GM19023 (cell line): Measurements from ENCODE around the gene WDR5.

Experiments
- ATAC-seq: cut with Tn5 transposase; IDR thresholded peaks from one replicate; pipeline ENCODE4 v1.9.1; 2021; ENCODE audit warnings: mild to moderate bottlenecking, moderate library complexity; ENCODE audit not compliant: unreplicated experiment

The WDR5 gene

DNA sequence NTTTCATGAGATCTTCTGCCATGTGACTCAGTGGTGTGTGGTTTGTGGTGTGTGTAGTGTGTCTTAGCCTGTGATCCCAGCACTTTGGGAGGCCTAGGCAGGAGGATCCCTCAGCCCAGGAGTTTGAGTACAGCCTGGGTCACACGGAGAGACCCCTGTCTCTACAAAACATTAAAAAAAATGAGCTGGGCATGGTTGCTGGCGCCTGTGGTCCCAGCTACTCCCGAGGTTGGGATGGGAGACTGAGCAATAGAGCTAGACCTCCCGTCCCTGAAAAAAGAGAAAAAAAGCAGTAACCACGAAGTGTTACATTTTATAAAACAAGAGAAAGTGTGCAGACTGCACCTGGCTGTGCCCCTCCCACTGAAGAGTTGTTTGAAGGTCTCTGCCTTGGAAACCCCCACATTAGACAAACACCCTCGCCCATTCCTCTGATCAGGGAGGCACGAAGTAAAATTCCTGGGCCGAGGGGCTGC, 49.7 kb downstream of the WDR5 start:
- ATAC-seq, result no peak

DNA sequence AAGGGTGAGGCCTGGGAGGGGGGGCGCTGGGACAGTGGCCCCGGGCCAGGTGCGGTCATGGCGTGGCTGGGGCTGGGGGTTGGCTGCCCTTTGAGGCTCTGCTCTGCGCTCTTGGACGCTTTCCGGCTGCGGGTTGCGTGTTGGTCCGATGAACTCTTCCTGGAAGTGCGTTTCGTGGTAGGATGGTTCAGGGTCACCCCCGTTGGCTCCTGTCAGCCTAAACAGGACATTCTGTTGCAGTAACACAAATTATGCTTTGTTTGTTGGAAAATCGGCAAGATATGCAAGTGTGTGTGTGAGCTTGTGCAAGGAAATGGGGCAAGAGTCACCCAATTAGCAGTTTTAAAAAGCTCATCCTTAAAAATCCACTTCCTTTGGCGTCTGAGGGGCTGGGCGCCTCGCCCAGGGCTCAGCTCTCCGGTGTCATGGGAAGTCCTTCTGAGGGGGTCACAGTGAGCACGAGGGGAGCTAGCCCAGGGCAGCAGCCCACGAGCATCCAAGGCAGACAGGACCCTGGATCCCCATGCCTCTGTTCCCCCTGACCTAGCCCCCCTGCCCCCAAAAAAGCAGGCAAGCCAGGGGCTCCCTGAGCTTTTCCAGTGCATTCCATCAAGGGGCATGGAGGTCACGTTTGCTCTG, 50.7 kb downstream of the WDR5 start:
- no peak for ATAC-seq

DNA sequence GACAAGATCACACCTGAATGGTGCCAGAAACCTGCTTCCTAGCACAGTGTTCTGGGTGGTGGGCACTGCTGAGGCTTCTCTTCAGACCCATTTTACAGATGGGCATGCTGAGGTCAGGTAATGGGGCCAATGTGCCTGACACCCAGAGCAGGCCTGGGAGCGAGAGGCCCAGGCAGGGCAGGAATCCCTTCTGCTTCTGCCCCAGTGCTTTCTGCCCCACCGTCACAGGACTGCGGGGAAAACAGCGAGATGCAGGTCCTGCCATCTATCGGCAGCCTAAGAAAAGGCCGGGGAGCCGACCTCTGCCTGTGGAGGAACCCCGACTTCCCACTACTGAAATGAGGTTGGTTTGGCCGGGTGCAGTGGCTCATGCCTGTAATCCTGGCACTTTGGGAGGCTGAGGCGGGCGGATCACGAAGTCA, 51.2 kb downstream of the WDR5 start:
- ATAC-seq, result no peak

DNA sequence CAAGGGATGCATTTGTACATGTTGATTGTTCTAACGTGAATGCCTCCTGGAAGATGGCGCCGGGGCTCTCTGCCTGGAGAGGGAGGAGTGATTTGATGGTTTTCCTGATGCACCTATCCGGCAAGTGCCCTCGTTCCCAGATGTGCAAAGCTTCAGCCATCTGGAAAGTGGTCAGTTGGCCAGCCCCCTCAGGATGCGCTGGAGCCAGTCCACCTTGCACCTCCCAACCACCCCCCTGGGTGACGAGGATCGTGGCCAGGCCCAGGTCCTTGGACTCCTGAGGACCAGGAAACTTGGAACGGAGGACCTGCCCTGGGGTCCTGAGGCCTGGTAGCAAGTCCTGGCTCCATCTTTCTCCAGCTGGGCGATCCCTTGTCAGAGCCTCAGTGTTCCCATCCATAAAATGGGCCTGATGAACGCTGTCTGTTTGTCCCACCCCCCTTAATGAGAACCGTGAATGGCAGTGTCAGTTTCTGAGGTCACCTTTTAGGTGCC, 52.1 kb downstream of the WDR5 start:
- no peak for ATAC-seq

DNA sequence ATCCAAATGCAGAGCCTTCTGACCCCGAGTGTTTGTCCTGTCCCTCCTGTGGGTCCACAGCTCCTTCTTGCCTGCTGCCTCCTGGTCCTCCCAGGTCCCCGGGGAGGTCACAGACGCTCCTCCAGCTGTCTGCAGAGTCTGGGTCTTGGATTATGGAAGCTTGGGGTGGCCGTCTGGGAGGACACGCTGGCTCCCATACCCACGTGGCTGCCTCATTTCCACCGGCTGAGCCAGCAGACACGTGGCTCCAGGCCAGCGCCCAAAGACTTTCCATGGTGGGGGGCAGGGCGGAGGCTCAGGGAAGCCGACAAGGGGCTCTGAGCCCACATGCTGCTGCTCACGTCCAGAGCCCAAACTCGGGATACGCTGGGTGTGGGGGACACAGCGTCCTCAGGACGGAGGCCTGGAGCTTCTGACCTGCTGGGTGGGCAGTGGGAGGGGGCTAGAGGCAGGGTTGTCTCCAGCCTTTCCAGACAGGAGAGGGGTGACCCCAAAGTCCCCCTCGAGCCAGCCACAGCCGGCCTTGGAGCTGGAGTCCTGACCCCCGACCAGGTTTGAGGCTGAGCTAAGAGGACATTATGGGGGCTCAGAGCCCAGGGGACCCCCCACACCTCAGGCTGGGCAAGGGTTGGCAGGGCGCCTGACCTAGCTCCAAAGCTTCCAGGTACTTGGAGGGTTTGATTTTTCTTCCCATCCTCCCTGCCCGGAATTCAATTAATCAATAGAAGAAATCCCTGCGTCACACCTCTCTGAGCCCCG, 52.7 kb downstream of the WDR5 start:
- ATAC-seq, result no peak

DNA sequence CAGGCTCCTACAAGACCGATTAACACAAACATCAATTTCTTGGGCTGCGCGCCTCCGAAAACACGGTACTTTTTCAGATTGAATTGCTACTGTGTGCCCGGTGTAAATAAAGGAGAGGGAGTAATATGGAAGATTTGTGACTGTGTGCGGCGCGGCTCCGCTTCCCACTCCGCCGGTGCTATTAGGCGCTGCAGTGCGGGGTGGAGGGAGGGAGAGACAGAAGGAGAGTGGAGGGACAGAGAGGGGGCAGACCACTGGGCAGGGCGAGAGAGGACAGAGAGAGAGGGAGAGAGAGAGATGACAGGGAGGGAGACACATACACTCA, 53.2 kb downstream of the WDR5 start:
- ATAC-seq, result no peak

DNA sequence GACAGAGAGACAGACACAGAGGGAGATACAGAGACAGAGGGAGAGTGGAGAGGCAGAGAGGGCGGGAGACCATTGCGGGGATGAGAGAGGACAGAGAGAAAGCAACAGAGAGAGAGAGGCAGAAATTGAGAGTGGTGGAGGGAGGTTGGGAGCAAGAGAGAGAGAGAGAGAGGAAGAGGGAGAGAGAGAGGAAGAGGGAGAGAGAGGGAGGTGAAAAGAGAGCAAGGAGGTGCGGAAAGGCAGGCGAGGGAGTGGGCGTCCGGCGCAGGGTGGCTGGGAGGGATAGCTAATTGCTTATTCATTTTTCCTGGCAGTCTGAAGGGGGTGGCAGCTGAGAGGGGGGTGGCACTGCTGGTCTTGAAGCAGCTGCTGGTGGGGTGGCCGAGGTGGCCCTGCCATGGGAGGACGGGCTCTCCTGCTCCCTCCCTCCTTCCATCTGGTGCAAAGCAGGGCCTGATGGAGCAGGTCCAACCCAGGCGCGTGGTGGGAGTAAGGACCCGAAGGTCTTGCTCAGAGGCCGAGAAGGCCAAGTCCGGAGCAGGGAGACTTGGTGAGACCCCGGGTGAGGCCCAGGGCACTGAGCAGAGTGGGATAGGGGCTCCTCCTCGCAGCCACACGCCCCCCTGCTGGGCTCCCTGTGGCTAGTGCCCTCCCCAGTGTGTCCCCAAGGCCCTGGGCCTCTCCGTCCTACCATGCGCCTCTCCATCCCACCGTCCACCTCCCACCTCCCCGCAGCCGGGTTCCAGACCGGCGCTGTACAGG, 53.8 kb downstream of the WDR5 start:
- ATAC-seq, result no peak

DNA sequence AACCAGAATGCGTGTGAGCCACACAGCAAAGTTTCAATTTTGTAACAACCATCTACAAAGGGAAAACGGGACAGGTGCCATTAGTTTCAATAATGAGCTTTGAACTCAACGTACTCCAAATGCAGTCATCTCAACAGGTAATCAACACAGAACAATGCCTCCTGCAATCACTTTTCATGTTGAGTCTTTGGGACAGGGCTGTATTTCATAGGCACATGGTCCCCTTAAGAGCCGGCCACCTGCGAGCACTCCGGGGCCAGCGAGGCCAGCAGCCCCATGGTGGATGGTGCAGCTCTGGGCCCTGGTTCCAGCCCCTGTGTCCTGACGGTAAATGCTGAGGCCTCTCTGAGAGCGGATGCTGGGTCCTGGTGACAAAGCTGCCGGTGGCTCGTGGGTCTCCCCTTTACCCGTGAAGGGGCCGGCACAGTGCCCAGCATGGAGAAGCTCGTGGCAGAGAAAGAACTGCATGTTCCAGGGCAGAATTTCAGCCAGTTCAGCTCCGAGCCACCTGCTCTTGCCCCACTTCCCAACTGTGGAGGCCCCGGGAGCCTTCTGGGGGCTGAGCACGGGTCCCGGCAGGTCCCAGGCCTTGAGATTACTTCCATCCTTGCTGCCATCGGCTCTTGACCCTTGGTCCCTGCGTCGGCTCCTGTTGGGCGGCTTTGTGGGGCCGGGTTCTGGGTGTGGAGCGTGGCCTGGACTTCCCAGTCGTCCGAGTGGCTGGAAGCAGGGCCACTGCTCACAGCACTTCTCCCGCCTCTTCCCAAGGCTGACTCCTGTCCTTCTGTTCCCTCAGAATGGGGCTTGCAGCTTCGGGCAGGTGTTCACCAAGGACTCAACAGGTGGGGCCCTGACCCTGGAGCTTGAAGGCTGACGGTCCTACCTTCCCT, 54.6 kb downstream of the WDR5 start:
- ATAC-seq, result no peak

DNA sequence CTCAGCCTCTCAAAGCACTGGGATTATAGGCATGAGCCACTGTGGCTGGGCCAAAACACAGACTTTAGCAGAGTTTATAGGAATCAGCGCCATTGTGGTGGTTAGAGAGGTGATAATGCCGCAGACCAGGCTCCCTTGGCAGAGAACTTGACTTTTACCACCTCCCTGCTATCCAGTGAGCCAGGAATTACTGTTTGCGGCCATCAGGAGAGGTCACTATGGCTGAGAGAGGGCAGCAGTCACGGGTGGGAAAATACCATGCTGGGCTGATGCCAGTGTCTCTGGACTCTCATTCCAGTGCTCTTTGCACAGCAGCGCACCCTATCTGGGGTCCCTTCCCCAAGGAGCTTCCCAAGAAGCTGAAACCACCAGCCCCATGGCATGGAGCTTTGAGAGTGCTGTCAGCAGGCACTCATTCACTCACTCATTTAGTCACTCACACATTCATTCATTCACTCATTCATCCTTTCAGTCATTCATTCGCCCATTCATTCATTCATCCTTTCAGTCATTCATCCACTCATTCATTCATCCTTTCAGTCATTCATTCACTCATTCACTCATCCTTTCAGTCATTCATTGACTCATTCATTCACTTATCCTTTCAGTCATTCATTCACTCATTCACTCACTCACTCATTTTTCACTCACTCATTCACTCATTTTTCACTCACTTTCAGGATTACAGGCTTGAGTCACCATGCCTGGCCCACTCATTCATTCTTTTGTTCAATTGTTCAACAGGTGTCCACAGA, 55.8 kb downstream of the WDR5 start:
- ATAC-seq, result no peak

DNA sequence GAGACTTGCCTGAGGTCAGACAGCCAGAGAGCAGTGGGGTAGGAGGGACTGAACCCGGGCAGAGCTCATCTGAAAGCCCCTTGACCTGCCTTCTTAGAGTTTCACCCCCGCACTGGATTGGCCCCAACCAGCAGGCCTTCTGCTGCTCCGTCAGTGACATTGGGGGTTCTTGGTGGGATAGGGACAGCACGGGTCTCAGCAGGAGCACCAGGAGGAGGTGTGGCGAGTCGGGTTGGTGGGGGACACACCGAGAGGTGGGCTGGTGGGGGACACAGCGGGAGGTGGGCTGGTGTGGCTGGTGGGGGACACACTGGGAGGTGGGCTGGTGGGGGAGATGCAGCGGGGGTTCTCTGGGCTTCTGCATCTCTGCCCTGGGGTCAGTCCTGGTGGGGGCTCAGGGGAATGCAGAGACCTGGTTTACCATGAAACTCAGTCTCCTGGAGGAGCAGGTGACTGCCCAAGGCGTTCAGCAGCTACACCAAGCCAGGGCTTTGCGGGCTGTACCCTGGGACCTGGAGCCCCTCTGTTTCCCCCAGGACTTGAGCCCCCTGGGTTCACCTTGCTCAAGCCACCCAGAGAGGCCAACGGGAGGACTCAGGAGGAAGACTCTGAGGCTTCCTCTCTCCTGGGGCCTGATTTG, 56.5 kb downstream of the WDR5 start:
- no peak for ATAC-seq

DNA sequence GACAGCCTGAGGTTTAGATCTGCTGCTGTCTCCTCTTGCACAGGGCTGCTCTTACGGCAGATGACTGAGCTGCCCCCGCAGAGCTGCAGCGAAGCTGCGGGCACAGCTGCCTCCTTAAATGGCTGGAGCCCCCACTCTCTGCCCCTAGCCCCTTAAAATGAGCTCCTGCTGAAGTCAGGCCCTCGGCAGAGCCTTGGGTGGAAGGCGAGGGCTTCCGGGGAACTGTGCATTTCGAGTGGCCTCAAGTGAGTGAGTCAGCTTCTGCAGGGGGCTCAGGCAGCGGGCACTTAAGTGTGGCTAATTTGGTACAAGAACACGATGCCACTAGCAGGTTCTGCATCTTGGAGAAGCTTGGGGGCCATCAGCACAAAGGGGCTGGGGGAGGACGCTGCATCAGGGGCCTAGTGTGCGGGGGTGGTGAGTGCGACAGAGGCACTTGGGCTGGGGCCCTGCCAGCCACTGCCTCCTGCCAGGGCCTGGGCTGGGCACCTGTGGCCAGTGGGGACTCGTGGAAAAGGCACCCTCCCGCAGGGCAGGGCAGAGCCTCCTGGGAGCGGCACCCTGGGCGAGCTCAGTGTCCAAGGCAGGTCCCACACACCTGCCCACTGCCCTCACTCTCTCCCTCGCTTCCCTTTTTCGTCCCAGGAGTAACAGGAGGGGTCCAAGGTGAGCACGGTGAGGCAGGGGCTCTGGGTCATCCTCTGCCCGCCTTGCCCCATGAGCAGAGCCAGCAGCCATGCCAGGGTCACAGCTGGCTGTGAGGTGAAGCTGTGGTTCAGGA, 57.3 kb downstream of the WDR5 start:
- ATAC-seq, result no peak

DNA sequence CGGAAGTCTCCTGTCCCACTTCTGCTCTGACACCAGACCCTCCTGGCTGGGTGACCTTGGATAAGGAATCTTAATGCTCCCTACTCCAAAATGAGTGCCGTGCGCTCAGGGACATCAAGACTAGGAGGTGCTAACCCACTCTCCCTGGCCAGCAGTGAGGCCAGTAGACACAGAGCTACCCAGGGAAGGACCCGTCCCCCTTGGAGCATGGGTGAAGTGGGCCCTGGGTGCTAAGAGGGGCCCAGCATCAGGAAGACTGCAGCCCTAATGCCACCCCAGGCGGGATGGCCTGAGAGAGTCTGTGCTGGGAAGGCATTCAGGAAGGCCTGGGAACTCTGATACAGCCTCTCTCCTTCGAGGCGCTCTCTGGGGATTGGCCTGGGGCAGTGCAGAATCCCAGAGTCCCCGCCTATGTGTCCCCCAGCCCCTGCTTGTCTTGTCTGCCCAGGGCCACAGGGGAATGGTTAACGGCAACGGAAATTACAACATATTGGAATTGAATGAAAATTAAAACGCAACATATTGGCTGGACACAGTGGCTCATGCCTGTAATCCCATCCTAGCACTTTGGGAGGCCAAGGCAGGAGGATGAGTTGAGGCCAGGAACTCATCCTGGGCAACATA, 58.1 kb downstream of the WDR5 start:
- ATAC-seq, result no peak

DNA sequence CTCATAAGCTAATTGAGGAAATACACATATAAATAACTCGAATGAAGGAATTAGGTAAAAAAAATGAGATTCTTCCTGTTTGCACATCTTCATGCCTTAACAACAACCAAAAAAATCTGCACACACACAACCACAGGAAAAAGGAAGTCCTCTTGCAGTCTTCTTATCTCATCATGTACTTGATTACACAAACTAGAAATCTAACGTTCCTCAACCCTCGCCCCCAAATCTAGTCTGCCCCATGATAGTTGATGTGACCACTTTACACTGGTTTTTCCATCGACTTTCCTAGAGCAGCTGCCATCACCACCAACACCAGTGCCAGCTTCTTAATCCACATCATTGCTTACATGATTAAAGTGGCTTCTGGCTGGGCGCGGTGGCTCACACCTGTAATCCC, 59.7 kb downstream of the WDR5 start:
- ATAC-seq, result no peak

DNA sequence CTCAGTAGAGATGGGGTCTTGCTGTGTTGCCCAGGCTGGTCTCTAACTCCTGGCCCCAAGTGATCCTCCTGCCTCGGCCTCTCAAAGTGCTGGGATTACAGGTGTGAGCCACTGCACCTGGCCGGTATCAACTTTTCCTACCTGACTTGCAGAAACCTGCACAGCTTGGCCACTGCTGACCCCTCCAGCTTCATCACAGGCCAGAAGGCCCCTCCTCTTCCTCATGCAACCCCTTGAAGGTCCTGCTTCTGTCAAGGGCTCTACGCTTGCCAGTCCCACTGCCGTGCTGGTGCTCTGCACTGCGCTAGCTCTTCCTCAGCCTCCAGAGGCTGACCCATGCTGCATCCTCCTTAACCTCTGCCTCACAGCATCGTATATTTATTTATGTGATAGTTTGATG, 61.0 kb downstream of the WDR5 start:
- ATAC-seq, result no peak

DNA sequence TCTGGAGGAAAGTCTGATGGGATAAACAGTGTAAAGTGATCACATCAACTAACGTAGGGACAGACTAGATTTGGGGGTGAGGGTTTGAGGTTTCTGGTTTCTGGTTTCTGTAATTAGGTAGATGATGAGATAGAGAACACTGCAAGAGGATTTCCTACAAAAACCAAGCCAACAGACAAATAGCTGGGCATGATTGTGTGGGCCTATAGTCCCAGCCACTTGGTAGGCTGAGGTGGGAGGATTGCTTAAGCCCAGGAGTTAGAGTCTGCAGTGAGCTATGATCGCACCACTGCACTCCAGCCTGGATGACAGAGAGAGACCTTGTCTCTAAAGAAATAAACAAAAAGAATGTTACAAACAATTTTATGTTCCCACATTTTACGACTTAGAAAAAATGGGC, 62.9 kb downstream of the WDR5 start:
- ATAC-seq, result no peak

DNA sequence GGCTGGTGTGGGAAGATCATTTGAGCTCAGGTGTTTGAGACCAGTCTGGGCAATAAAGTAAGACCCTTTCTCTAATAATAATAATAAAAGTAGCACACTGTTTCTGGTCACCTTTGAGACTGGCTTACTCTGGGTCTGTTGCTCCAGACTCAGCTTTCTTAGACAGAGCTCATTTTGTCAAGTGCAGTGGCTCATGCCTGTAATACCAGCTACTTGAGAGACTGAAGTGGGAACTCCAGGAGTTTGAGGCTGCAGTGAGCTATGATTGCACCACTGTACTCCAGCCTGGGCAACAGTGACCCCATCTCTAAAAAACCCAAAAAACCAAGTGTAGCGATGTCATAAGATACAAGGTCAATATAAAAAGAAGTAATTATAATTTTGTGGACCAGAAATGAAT, 64.8 kb downstream of the WDR5 start:
- ATAC-seq, result no peak

DNA sequence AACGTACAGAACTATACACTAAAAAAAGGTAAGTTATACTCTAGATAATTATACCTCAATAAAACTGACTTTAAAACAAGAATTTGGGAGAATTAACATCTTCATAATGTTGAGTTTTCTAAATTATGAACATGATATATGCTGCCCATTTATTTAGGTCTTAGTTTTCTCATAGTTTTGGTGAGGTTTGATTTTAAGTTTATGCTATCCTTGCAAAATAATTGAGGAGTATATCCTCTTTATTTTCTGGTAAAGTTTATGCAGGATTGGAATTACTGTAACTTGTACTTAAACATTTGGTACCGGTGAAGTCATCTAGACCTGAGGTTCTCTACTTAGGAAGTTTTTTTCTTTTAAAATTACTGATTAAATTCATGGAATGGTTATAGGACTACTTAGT, 67.3 kb downstream of the WDR5 start:
- ATAC-seq, result no peak

DNA sequence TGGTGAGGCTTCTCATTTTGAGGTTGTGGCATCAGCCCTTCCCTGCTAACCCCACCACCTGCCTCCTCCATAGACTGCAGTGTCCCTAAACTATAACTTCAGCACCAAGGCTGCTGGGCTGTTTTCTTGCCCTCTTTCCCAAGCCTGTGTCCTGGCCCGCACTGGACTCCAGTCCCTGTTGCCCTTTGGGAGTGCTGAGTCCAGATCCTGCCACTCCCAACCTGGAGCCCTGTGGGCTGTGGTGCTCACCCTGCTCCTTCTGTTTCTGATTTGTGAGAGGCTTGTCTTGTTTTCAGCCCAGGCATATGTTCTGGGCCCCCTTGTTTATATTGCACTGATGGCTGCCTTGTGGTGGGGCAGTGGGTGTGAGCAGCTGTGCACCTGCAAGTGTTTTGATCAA, 68.2 kb downstream of the WDR5 start:
- ATAC-seq, result no peak
